Central memory CD4-positive, alpha-beta T cell (primary cell): ENCODE measurements around the gene LRRC73.
"Not testable (repeated sequence)": the region's sequence is repeated elsewhere in the genome, so short reads cannot be mapped to it uniquely, and the experiment has no call there.

Experiments
- DNase-seq: peaks from one replicate; pipeline ENCODE4 v3.0.0; 2022
- total RNA-seq, 3 experiments: gene quantifications; one replicate each; lab custom pipeline; 2026; lab: John Stamatoyannopoulos, UW

Gene LRRC73, protein sequence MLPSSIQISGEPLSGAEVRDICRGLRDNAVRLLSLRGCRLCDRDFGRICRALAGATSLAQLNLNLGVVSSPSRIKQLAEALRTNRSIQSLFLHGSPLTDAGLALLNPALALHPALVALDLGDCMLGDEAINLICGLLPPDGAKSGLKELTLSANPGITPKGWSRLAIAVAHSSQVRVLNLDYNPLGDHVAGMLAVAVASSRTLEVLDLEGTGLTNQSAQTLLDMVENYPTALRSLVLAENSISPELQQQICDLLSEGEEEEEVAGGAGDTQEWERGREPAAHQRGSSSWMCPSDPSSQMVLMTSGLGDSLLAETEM
- 0 to 0.39 (median 0.05) reads per million in 3 experiments for total RNA-seq

DNA sequence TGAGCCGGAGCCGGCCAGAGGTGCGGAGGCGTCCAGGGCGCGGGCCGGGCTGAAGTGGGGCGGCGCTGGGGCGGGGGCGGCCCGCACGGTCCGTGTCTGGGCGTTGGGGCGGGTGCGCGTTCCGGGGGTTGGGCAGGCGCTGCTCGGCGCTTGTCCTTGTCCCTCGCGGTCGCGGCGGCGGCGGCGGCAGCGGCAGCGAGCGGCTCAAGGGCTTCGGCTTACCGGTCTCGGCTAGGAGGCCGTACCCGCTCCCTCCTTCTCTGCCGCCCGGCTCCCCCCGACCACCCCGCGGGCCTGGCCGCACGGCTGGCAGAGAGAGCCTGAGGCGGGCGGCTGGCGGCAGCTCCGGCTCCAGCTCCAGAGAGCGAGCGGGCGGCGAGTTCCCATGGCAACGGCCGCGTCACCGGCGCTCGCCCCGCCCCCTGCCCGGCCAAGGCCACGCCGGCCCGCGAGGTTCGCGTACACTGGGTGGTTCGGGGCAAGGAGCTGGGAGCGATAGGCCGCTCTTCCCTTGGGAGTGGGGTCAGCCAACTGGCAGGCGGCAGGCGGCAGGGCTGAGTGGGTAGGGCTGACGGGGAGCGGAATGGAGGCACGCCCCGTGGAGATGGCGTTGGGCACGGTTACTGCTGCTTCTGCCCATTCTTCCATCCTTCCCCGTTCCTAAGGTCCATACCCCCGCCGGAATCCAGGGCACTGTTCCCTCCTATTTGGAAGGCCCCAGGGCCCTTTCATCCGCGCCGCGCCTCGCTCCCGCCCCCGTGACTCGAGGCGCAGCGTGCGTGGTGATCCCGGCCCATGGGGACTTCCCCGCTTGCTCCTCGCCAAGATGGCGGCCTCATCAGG lies at the start of gene LRRC73:
LRRC73 (minus strand) TSS at position 363 of the 843 bp plus-strand sequence. CDS start 561 bp downstream, outside the sequence.
- DNase-seq = peak; percentile 74

GRCh38 chr6:43559328-43559727 lies 49.2 kb upstream of the LRRC73 start:
- DNase-seq = no peak

DNA sequence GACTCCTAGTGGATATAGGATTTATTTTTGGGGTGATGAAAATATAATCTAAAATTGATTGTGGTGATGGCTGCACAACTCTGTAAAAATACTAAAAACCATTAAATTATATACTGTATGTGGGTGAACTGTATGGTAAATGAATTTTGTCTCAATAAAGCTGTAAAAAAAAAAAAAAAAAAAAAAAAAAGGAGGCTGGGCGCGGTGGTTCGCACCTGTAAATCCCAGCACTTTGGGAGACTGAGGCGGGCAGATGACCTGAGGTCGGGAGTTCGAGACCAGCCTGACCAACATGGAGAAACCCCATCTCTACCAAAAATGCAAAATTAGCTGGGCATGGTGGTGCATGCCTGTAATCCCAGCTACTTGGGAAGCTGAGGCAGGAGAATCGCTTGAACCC lies 47.5 kb upstream of the LRRC73 start:
- not testable (repeated sequence) for DNase-seq

DNA sequence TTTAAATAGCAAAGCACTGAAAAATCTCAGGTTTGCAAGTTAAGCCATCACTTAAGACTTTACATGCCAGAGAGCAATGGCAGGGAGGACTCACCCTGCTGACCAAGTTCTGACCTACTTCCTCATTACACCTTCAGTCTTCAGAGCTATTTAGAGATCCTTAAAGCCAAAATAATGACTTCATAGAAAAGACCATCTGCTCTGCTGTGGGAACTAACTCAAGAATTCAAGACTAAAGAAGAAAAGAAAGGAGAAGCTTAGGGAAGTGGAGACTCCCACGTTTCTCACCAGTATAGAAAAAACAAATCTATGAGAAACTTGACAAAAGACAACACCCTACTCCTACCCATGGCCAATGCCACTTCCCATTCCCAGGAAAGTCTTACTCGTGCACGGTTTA lies 37.1 kb upstream of the LRRC73 start:
- no peak for DNase-seq

- DNase-seq = no peak
Observed at GRCh38 chr6:43544461-43544860, 34.3 kb upstream of the LRRC73 start.

DNA sequence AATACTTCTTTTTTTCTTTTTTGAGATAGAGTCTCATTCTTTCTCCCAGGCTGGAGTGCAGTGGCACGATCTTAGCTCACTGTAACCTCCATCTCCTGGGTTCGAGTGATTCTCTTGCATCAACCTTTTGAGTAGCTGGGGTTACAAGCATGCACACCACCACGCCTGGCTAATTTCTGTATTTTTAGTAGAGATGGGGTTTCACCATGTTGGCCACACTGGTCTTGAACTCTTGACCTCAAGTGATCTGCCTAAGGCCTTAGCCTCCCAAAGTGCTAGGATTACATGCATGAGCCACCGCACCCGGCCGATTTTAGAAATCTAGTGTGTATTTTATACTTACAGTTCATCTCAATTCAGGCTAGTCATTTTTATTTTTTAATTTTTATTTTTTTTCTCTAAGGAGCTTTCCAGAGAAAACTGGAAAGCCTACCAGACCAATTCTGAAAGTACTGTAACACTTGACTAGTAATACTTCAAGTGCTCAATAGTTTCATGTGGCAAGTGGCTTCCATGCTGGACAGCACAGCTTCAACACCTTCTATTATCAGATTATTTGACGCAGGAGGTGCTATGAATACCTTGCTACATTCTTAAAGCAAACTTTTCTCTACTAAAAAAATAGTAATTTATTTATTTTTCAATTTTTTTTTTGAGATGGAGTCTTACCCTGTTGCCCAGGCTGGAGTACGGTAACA lies 31.8 kb upstream of the LRRC73 start:
- no peak for DNase-seq

GRCh38 chr6:43540507-43540906 lies 30.4 kb upstream of the LRRC73 start:
- no peak for DNase-seq

DNA sequence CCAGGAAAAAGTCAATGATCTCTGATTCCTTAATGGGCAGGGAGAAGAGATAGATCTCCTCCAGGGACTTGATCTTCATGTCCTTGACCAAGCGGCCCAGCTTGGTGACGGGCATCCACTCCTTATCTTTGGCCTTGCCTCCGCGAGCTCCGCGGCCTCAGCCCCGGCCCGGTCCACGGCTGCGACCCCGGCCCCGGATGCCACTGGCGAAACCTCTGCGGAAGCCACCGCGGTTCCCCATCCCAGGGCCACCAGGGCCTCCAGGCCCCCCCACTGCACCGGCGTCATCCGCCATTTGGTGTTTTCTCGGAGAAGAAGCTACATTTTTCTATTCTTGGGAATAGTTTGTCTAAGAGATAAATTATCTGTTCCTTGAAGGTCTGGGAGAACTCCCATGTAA lies 29.3 kb upstream of the LRRC73 start:
- not testable (repeated sequence) for DNase-seq

DNA sequence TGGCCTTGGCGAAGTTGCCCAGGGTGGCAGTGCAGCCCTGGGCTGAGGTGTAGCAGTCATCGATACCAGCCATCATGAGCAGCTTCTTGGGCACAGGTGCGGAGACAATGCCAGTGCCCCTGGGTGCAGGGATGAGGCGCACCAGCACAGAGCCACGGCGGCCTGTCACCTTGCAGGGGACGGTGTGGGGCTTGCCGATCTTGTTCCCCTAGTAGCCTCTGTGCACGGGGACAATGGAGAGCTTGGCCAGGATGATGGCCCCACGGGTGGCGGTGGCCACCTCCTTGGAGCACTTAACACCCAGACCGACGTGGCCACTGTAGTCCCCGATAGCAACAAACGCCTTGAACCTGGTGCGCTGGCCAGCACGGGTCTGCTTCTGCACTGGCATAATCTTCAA lies 28.8 kb upstream of the LRRC73 start:
- DNase-seq = not testable (repeated sequence)

DNA sequence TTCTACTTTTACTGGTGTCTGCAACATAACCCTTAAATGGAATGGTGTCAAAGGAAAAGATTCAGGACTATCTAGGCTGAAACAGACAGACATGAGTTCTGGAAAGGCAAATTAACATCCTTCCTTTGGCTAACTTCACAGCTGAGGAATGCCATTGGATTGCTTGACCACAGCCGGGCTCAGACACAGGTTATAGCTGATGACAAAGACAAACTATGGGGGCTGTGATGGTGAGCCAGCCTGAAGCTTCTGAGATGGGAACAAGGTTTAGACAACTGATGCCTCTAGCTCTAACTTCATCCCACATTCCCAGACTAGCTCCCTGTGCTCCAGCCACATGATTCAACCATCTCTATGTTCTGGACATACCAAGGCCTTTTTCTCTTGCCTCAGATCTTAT lies 22.1 kb upstream of the LRRC73 start:
- no peak for DNase-seq

- DNase-seq = no peak
Observed at GRCh38 chr6:43524483-43524961, 14.4 kb upstream of the LRRC73 start.

GRCh38 chr6:43523284-43523683 lies 13.1 kb upstream of the LRRC73 start:
- no peak for DNase-seq

GRCh38 chr6:43522547-43523261 lies 12.6 kb upstream of the LRRC73 start:
- DNase-seq = no peak

DNA sequence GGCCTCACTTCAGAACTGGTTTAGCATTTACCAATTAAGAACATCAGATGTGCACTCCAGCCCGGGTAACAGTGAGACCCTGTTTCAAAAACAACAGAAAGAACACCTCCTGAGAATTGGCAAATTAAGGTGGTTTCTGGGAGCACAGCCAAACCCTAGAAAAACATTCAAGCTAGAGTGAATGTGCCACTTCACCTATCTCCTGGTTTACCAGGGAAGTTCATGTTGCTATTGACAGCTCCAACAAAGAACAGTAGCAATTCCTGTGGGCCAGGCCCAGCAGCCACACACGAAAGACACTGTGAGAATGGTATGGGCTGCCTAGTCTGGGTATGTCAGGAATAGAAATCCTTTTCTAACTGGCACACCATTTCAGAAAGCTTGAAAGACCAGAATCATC lies 11.7 kb upstream of the LRRC73 start:
- DNase-seq = no peak

DNA sequence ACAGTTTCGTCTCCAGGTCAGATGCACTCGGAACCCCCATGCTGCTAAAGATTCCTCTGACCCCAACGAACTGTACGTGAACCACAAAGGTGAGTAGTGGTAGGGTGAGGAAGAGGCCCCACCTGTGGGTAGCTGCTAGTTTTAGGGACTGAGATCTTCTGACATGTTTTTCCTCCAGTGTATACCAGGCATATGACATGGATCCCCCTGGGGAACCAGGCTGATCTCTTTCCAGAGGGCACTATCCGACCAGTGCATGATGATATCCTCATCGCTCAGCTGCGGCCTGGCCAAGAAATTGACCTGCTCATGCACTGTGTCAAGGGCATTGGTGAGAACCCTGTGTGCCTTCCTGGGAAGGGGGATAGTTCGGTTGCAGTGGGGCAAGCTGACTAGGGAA lies 10.0 kb upstream of the LRRC73 start:
- no peak for DNase-seq

DNA sequence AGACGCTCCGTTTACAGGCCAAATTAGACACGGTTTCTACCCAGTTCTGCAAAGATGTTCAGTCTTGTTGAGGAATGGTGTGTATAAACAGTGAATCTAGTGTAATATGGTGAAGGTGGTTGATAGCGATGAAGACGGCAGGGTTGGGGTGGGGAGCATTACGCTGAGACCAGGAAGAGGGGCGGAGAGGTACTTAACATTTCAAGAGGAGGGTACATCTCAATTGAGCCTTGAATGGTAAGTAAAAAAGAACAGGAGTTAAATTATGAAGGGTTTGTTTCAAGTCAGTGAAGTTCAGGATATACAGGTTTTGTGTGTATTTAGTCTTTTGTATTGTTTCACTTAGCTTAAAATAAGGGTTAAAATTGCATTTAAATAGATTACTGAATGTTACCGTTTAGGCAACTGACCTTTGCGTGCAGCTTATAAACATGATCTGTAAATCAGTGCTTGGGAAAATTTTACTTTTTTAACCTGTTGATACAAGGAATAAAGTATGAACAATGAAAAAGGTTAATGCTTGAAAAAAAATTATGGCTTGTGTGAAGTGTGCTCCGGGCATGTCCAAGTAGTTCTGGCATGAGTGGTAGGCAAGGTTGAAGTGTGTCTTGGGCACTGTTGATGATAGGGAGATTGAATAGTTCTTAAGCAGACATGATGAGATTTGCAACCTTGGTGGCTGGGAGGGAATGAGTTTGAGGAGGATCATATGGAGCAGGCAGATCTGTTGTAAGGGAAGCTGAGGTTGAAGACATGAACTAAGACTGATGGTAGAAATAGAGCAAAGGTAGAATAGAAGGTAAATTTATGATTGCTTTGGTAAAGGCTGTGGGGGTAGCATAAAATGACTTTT lies 7.6 kb upstream of the LRRC73 start:
- no peak for DNase-seq

- DNase-seq = peak; percentile 96
Observed at GRCh38 chr6:43516697-43517504, 6.8 kb upstream of the LRRC73 start, which contains the start of the genes POLR1C and YIPF3. Gene POLR1C (plus strand): TSS chr6:43517089. CDS start chr6:43517110, 21 bp downstream. Gene YIPF3 (minus strand): TSS chr6:43516926. CDS start chr6:43516807, 119 bp downstream.

DNA sequence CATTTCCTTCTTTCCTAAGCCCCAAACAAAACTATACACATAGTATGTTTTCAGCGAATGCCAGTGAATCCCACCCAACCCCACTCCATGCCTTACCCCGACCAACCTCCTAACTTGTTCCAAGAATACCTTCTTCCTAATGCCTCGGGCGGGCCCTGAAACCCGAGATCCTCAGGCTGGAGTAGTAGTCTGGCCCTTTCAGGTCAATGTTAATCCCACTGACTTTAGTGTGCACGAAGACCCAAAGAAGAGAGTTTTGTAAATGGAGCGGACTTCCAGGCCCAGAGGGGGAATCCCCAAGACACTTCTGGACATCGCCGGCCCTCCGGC lies 6.2 kb upstream of the LRRC73 start:
- DNase-seq = no peak

- no peak for DNase-seq
Observed at GRCh38 chr6:43515808-43516207, 5.7 kb upstream of the LRRC73 start.

- DNase-seq = no peak
Observed at GRCh38 chr6:43511824-43512415, 1.8 kb upstream of the LRRC73 start.
